Measurements from ENCODE around the gene DDR2. TPM values are rescaled to one million over a fixed set of nuclear protein-coding genes. Genes with fewer than 3 reads are reported as not detected.
A peak's percentile ranks its signal among the peaks of the same experiment; 100 is the strongest.

Gene DDR2
- total RNA-seq, 4 donors from 2014 or later = 76.5 to 120 (median 103) TPM

- DNase-seq (ENCODE audit: low spot score in 2 of 2) = no peak
- Histone ChIP-seq H3K4me3 (no peak overlapping the region), H3K27ac (no peak overlapping the region), H3K27me3 (no peaks in the 10 kb centered on the region), H3K4me1 (peaks cover 0 to 41% (median 2%) of the 10 kb centered on the region in 4 donors), H3K36me3 (peaks cover 0 to 8% (median 0%) of the 10 kb centered on the region in 3 donors), H3K9me3 (no peaks in the 10 kb centered on the region)
- no peak for TF ChIP-seq EP300 (IDR thresholded peaks at IDR 0.05)
- 44 to 48% methylated on average over 2 of the region's 2 CpGs for WGBS, 2 donors
Observed at GRCh38 chr1:162706003-162706402, 73.7 kb downstream of the DDR2 start.

GRCh38 chr1:162706606-162707005, 74.3 kb downstream of the DDR2 start:
- H3K36me3 ChIP-seq = peaks cover 0 to 8% (median 0%) of the 10 kb centered on the region in 3 donors
- H3K27ac ChIP-seq = no peak overlapping the region
- H3K27me3 ChIP-seq = no peaks in the 10 kb centered on the region
- no peak overlapping the region for H3K4me3 ChIP-seq
- no peak for DNase-seq (ENCODE audit: low spot score in 2 of 2)
- WGBS, 2 donors = 87 to 97% methylated on average over 3 of the region's 3 CpGs
- no peak for TF ChIP-seq CTCF (IDR thresholded peaks at IDR 0.05)
- no peak for TF ChIP-seq EP300 (IDR thresholded peaks at IDR 0.05)
- TF ChIP-seq POLR2A (IDR thresholded peaks at IDR 0.05) = no peak
- peaks cover 0 to 43% (median 2%) of the 10 kb centered on the region in 4 donors for H3K4me1 ChIP-seq
- no peaks in the 10 kb centered on the region for H3K9me3 ChIP-seq

- no peak for TF ChIP-seq POLR2A (IDR thresholded peaks at IDR 0.05)
- TF ChIP-seq CTCF (IDR thresholded peaks at IDR 0.05) = no peak
- TF ChIP-seq EP300 (IDR thresholded peaks at IDR 0.05) = no peak
- H3K9me3 ChIP-seq = no peaks in the 10 kb centered on the region
- H3K27ac ChIP-seq = no peak overlapping the region
- 94 to 100% methylated on average over 3 of the region's 3 CpGs for WGBS, 2 donors
- peaks cover 0 to 8% (median 0%) of the 10 kb centered on the region in 3 donors for H3K36me3 ChIP-seq
- peaks cover 0 to 55% (median 2%) of the 10 kb centered on the region in 4 donors for H3K4me1 ChIP-seq
- no peak for DNase-seq (ENCODE audit: low spot score in 2 of 2)
- H3K27me3 ChIP-seq = no peaks in the 10 kb centered on the region
- no peak overlapping the region for H3K4me3 ChIP-seq
Observed at GRCh38 chr1:162708286-162708685, 76.0 kb downstream of the DDR2 start.

- Histone ChIP-seq H3K36me3 (peaks cover 0 to 8% (median 0%) of the 10 kb centered on the region in 3 donors), H3K27me3 (no peaks in the 10 kb centered on the region), H3K9me3 (no peaks in the 10 kb centered on the region), H3K4me3 (no peak overlapping the region), H3K4me1 (peaks cover 0 to 49% (median 2%) of the 10 kb centered on the region in 4 donors), H3K27ac (peak overlapping the region in 1 of 4 donors; percentile 30)
- no peak for TF ChIP-seq EP300 (IDR thresholded peaks at IDR 0.05)
- DNase-seq (ENCODE audit: low spot score in 2 of 2) = no peak
- WGBS, 2 donors = 74 to 76% methylated on average over 4 of the region's 4 CpGs
Observed at GRCh38 chr1:162709132-162709860, 77.0 kb downstream of the DDR2 start.

GRCh38 chr1:162709870-162710269, 77.6 kb downstream of the DDR2 start:
- H3K9me3 ChIP-seq = no peaks in the 10 kb centered on the region
- H3K4me1 ChIP-seq = peaks cover 0 to 43% (median 2%) of the 10 kb centered on the region in 4 donors
- peaks cover 0 to 8% (median 0%) of the 10 kb centered on the region in 3 donors for H3K36me3 ChIP-seq
- no peaks in the 10 kb centered on the region for H3K27me3 ChIP-seq
- no peak overlapping the region for H3K4me3 ChIP-seq
- 37 to 41% methylated on average over 1 of the region's 1 CpG for whole genome bisulfite sequencing, 2 donors
- no peak for DNase-seq (ENCODE audit: low spot score in 2 of 2)
- H3K27ac ChIP-seq = peak overlapping the region in 2 of 4 donors; percentile 58 to 67
- TF ChIP-seq CTCF (IDR thresholded peaks at IDR 0.05) = no peak
- TF ChIP-seq POLR2A (IDR thresholded peaks at IDR 0.05) = no peak
- TF ChIP-seq EP300 (IDR thresholded peaks at IDR 0.05) = no peak

GRCh38 chr1:162710345-162710744, 78.1 kb downstream of the DDR2 start:
- Histone ChIP-seq H3K27ac (peak overlapping the region in 2 of 4 donors; percentile 58 to 67), H3K4me1 (peaks cover 0 to 38% (median 2%) of the 10 kb centered on the region in 4 donors), H3K9me3 (no peaks in the 10 kb centered on the region), H3K27me3 (no peaks in the 10 kb centered on the region), H3K4me3 (no peak overlapping the region), H3K36me3 (peaks cover 0 to 5% (median 0%) of the 10 kb centered on the region in 3 donors)
- 32 to 48% methylated on average over 1 of the region's 1 CpG for WGBS, 2 donors
- TF ChIP-seq POLR2A (IDR thresholded peaks at IDR 0.05) (no peak), CTCF (IDR thresholded peaks at IDR 0.05) (no peak), EP300 (IDR thresholded peaks at IDR 0.05) (no peak)
- DNase-seq (ENCODE audit: low spot score in 2 of 2) = no peak
